DND-41 (cell line): ENCODE results near the gene PLBD1.

ENCODE experiments used
- ATAC-seq: fragments of 200-7000 bp; cut with Tn5 transposase; 3 replicates; pipeline ENCODE4 v1.9.1; 2021; ENCODE audit warnings: low read depth; ENCODE audit not compliant: insufficient read depth
- DNase-seq: peaks from one replicate; pipeline ENCODE4 v3.0.0-alpha.2; 2020
- H2AFZ ChIP-seq: 2 replicates; pipeline ENCODE4 v1.6.0; 2012; ENCODE audit warnings: low read depth, low read length
- H3K27ac ChIP-seq: 2 replicates; pipeline ENCODE4 v1.5.1; 2012; ENCODE audit warnings: low read length, inconsistent platforms
- H3K27me3 ChIP-seq: fragments of 200-600 bp; sonication (generic); 2 replicates; pipeline ENCODE4 v1.6.0; 2012; ENCODE audit warnings: low read length, mild to moderate bottlenecking, inconsistent platforms; ENCODE audit not compliant: insufficient read depth, poor library complexity
- H3K36me3 ChIP-seq: 2 replicates; pipeline ENCODE4 v1.5.1; 2012; ENCODE audit warnings: low read length, inconsistent platforms; ENCODE audit not compliant: insufficient read depth
- H3K4me1 ChIP-seq: 2 replicates; pipeline ENCODE4 v1.5.1; 2012; ENCODE audit warnings: mild to moderate bottlenecking, low read length; ENCODE audit not compliant: insufficient read depth
- H3K4me2 ChIP-seq: 2 replicates; pipeline ENCODE4 v1.6.0; 2012; ENCODE audit warnings: mild to moderate bottlenecking, moderate library complexity, low read length, inconsistent platforms; ENCODE audit not compliant: insufficient read depth
- H3K4me3 ChIP-seq, 2 experiments: fragments of 200-600 bp in 1 of 2; shearing (Covaris generic) in 1 of 2; 2 replicates each; pipeline ENCODE4 v1.5.1; 2012 to 2016; ENCODE audit warnings: inconsistent platforms in 2 of 2, low read length in 2 of 2, mild to moderate bottlenecking in 2 of 2, low read depth in 1 of 2, moderate library complexity in 1 of 2
- H3K79me2 ChIP-seq: 2 replicates; pipeline ENCODE4 v1.6.0; 2012; ENCODE audit warnings: low read length, inconsistent platforms; ENCODE audit not compliant: insufficient read depth
- H3K9ac ChIP-seq: 2 replicates; pipeline ENCODE4 v1.6.0; 2012; ENCODE audit warnings: low read depth, mild to moderate bottlenecking, inconsistent platforms, low read length, moderate library complexity
- H3K9me3 ChIP-seq: 2 replicates; pipeline ENCODE4 v1.5.1; 2012; ENCODE audit warnings: low read length, moderate library complexity, mild to moderate bottlenecking, inconsistent platforms; ENCODE audit not compliant: insufficient read depth, severe bottlenecking
- H4K20me1 ChIP-seq: 2 replicates; pipeline ENCODE4 v1.6.0; 2012; ENCODE audit warnings: low read length; ENCODE audit not compliant: insufficient read depth
- EZH2 ChIP-seq: IDR thresholded peaks from 3 replicates; pipeline ENCODE4 v1.6.1; 2012; ENCODE audit warnings: borderline replicate concordance, low read depth, mild to moderate bottlenecking, moderate library complexity, low read length, inconsistent platforms; ENCODE audit not compliant: severe bottlenecking
- TF ChIP-seq, protein P1 (sequence below): IDR thresholded peaks from 2 replicates; pipeline ENCODE4 v1.5.1; 2012; ENCODE audit warnings: borderline replicate concordance, low read length, moderate library complexity, mild to moderate bottlenecking; ENCODE audit not compliant: poor library complexity, severe bottlenecking; ENCODE audit errors: extremely low read depth

Gene PLBD1

DNA sequence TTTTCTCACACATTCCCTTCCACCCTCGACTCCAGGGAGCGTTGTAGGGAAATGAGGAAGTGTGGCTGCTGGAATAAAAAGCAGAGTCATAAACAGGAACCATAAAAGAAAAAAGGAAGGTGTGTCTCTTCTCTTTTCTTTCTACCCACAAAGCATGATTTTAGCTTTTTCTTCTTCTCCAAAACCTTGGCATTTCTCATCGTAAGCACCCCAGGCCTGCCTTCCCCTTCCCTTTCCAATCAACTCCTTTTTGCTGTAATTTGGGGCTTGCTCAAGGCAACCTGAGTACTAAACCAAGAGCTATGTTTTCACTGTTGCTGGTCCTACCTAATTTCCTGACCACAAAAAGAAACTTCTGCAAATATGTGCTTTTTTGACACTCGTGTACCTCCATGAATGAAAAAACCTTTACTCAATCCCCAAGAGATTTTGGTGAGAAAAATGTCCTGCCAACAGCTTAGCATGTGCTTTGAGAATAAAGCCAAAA, 9.2 kb downstream of the PLBD1 start:
- Histone ChIP-seq H3K4me3 (no peak overlapping the region), H3K27ac (no peak overlapping the region), H3K9ac (no peak overlapping the region), H3K27me3 (no peaks in the 10 kb centered on the region), H3K36me3 (no peaks in the 10 kb centered on the region), H4K20me1 (no peaks in the 10 kb centered on the region), H3K79me2 (no peaks in the 10 kb centered on the region), H3K9me3 (no peaks in the 10 kb centered on the region), H3K4me2 (no peak overlapping the region), H3K4me1 (no peaks in the 10 kb centered on the region), H2AFZ (no peak overlapping the region)
- ATAC-seq (no peak), DNase-seq (no peak)
- TF ChIP-seq, protein P1, sequence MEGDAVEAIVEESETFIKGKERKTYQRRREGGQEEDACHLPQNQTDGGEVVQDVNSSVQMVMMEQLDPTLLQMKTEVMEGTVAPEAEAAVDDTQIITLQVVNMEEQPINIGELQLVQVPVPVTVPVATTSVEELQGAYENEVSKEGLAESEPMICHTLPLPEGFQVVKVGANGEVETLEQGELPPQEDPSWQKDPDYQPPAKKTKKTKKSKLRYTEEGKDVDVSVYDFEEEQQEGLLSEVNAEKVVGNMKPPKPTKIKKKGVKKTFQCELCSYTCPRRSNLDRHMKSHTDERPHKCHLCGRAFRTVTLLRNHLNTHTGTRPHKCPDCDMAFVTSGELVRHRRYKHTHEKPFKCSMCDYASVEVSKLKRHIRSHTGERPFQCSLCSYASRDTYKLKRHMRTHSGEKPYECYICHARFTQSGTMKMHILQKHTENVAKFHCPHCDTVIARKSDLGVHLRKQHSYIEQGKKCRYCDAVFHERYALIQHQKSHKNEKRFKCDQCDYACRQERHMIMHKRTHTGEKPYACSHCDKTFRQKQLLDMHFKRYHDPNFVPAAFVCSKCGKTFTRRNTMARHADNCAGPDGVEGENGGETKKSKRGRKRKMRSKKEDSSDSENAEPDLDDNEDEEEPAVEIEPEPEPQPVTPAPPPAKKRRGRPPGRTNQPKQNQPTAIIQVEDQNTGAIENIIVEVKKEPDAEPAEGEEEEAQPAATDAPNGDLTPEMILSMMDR: no peak
- TF ChIP-seq EZH2: no peak

GRCh38 chr12:14557966-14558365, 9.7 kb downstream of the PLBD1 start:
- Histone ChIP-seq H3K4me2 (no peak overlapping the region), H3K4me1 (no peaks in the 10 kb centered on the region), H3K27me3 (no peaks in the 10 kb centered on the region), H3K36me3 (no peaks in the 10 kb centered on the region), H3K4me3 (no peak overlapping the region), H3K9me3 (no peaks in the 10 kb centered on the region), H2AFZ (no peak overlapping the region), H3K9ac (no peak overlapping the region), H3K27ac (no peak overlapping the region), H4K20me1 (no peaks in the 10 kb centered on the region), H3K79me2 (no peaks in the 10 kb centered on the region)
- ATAC-seq: no peak
- TF ChIP-seq, protein P1: no peak
- TF ChIP-seq EZH2: no peak
- DNase-seq: no peak

DNA sequence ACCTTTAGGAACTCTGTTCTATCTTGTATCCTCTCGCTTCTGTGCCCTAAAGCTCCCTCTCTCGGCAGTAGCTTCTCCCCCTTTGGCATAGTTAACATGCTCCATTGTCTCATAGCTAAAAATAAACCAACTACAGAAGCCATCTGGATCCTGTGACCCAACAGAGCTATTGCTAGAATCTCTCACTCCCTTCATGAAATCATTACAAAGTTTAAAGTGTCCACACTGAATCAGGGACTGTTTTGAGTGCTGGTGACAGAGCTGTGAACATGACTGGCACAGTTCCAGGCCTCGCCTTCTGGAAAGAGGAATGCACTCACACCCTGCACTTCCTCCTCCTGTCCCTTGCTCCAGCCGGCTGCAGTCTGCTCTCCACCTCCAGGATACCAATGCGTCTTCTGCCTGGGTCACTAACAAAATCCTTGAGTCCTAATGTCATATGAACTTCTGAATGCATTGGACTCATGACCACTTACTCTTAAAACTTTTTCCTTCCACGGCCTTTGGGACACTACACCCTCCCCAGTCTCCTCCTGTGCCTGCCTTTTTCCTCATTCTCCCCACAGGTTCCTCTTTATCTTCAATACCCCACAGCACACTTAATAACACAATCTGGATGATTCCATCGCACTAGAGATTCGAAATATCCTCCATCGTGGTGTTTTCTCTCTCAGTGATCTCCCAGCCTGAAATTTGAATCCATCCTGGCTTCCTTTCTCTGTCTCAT, 13.2 kb downstream of the PLBD1 start:
- no peak for DNase-seq
- no peak for TF ChIP-seq EZH2
- TF ChIP-seq, protein P1: no peak
- Histone ChIP-seq H3K27me3 (no peaks in the 10 kb centered on the region), H3K9me3 (no peaks in the 10 kb centered on the region), H2AFZ (no peak overlapping the region), H3K4me3 (no peak overlapping the region), H3K9ac (no peak overlapping the region), H3K4me1 (no peaks in the 10 kb centered on the region), H3K4me2 (no peak overlapping the region), H3K27ac (no peak overlapping the region), H3K36me3 (no peaks in the 10 kb centered on the region), H4K20me1 (no peaks in the 10 kb centered on the region), H3K79me2 (no peaks in the 10 kb centered on the region)
- ATAC-seq: no peak
